AG09309 (cell line): ENCODE data around the gene RPL19.
"Not testable (repeated sequence)": the region's sequence is repeated elsewhere in the genome, so short reads cannot be mapped to it uniquely, and the experiment has no call there.

Experiments used
- DNase-seq: peaks from one replicate; pipeline ENCODE4 v3.0.0-alpha.2; 2010; ENCODE audit warnings: low read depth
- H3K4me3 ChIP-seq: 2 replicates; pipeline ENCODE4 v1.5.1; 2011; ENCODE audit warnings: mild to moderate bottlenecking, low read depth, low read length, moderate library complexity; ENCODE audit not compliant: control insufficient read depth
- CTCF ChIP-seq: IDR thresholded peaks from 2 replicates; pipeline ENCODE4 v1.5.1; 2011; ENCODE audit warnings: mild to moderate bottlenecking, low read depth, low read length, inconsistent platforms; ENCODE audit not compliant: insufficient read depth, control insufficient read depth; ENCODE audit errors: missing control alignments

RPL19 gene

GRCh38 chr17:39166437-39167335 lies 33.4 kb upstream of the RPL19 start:
- no peak for DNase-seq
- H3K4me3 ChIP-seq = no peak overlapping the region
- TF ChIP-seq CTCF = no peak

GRCh38 chr17:39167476-39167875 lies 32.6 kb upstream of the RPL19 start:
- H3K4me3 ChIP-seq = no peak overlapping the region
- TF ChIP-seq CTCF = no peak
- no peak for DNase-seq

- H3K4me3 ChIP-seq, DNase-seq: not testable (repeated sequence)
Measured at GRCh38 chr17:39168503-39168902, 31.6 kb upstream of the RPL19 start.

GRCh38 chr17:39169101-39169500 lies 31.0 kb upstream of the RPL19 start:
- H3K4me3 ChIP-seq = no peak overlapping the region
- DNase-seq = no peak

GRCh38 chr17:39169518-39169917 lies 30.6 kb upstream of the RPL19 start:
- no peak for TF ChIP-seq CTCF
- DNase-seq = no peak
- H3K4me3 ChIP-seq = no peak overlapping the region

More at GRCh38 chr17:39169101-39169500, 31.0 kb upstream of the RPL19 start:
- no peak for TF ChIP-seq CTCF

GRCh38 chr17:39170109-39170508 lies 30.0 kb upstream of the RPL19 start:
- no peak for DNase-seq
- no peak for TF ChIP-seq CTCF
- H3K4me3 ChIP-seq = no peak overlapping the region

- TF ChIP-seq CTCF = no peak
- no peak for DNase-seq
- no peak overlapping the region for H3K4me3 ChIP-seq
Measured at GRCh38 chr17:39170558-39170957, 29.5 kb upstream of the RPL19 start.
